PC-3 (cell line): ENCODE measurements around the gene CALR3.
A peak's percentile ranks its signal among the peaks of the same experiment; 100 is the strongest.

ENCODE experiments used
- EZH2 ChIP-seq: fragments of 300-600 bp; sonication (generic); IDR thresholded peaks from one replicate; pipeline ENCODE4 v1.6.1; 2017; ENCODE audit warnings: antibody characterized with exemption, mild to moderate bottlenecking, low read length; ENCODE audit not compliant: unreplicated experiment
- TF ChIP-seq, protein P1 (sequence below): fragments of 300-600 bp; sonication (generic); conservative IDR thresholded peaks from 2 replicates; pipeline ENCODE4 v1.5.1; 2017; ENCODE audit warnings: antibody characterized with exemption, low read depth, mild to moderate bottlenecking, low read length

DNA sequence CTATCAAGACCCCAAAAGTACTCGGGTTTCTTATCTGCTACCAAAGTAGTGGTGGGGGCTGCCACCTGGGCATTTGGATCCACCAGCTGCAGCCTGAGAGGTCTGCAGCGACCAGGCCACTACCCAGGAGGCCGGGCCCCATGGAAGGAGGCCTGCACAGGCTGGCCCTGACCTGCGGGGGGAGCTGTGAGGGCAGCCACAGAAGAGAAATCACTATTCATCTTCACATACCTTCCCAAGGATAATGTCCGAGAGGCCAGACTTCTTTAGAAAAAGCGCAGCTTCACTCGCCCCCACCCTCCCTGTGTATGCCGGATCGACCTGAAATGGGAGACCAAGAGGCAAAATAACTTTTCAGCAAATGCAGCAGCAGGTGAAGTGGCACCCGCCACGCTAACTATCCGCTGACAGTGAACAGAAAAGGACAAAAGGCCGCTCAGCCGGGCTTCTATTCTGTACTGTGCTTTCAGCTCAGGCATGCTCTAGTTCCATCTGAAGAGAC is 54.3 kb downstream of the CALR3 start:
- TF ChIP-seq, protein P1, sequence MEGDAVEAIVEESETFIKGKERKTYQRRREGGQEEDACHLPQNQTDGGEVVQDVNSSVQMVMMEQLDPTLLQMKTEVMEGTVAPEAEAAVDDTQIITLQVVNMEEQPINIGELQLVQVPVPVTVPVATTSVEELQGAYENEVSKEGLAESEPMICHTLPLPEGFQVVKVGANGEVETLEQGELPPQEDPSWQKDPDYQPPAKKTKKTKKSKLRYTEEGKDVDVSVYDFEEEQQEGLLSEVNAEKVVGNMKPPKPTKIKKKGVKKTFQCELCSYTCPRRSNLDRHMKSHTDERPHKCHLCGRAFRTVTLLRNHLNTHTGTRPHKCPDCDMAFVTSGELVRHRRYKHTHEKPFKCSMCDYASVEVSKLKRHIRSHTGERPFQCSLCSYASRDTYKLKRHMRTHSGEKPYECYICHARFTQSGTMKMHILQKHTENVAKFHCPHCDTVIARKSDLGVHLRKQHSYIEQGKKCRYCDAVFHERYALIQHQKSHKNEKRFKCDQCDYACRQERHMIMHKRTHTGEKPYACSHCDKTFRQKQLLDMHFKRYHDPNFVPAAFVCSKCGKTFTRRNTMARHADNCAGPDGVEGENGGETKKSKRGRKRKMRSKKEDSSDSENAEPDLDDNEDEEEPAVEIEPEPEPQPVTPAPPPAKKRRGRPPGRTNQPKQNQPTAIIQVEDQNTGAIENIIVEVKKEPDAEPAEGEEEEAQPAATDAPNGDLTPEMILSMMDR: peak; percentile 76
- TF ChIP-seq EZH2: no peak
